ENCODE results near the gene STXBP5L.
"Not testable (repeated sequence)": the region's sequence is repeated elsewhere in the genome, so short reads cannot be mapped to it uniquely, and the experiment has no call there.

STXBP5L gene

DNA sequence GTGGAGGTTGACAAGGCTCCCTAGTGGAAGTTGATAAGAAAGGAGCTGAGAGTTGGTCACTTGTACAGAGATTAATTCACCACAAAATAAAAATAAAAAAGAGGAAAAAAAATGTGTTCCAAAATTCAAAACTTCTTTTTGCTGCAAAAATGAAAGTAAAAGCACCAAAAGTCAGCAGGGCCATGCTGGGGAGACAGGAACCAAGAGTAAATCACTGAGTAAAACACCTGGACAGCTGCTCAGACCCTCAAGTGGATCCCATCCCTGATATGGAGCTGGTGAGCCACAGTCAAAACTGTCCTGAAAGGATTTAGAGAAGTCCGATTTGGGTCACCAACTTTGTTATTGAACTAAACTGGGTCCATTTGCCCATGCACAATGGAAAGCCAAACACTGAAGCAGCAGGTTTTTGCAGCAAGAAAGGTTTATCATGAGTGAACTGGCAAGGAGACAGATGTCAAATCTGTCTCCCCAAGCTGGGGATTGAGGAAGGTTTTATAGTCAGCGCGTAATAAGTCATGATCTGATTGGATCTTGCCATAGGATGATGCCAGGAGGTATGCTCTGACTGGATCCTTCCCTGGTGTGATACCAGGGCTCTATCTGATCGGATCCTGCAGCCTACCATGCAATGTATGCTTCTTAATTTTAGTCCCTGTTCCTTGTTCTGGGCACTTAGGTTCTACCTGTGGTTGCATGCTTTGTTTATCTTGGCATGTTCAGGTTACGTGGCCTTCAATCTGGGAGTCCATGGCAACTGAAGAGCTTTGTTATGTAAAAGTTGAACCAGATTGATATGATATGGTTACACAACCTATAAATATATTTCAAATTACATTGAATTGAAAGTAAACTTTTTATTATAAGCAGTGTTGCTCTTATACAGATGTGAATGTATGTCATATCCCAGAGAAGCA lies 324.6 kb downstream of the STXBP5L start:
- DNase-seq = no peak

DNA sequence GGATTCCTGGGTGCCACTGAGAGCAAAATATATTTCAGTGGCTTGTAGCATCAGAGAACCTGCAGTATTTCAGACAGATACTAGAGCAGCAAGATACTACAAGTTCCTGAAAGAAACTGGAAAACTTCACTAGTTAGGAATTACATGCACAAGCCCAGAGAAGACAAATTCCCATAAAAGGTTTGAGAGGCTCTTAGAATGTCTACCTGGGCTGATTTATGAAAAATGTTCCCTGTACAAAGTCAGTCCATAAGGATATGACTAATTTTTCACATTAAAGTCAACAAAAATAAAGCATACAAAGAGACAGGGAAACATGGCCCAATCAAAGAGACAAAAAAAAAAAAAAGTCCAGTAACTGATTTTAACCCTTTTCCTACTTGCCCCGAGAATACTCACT lies 335.2 kb downstream of the STXBP5L start:
- no peak for DNase-seq

DNA sequence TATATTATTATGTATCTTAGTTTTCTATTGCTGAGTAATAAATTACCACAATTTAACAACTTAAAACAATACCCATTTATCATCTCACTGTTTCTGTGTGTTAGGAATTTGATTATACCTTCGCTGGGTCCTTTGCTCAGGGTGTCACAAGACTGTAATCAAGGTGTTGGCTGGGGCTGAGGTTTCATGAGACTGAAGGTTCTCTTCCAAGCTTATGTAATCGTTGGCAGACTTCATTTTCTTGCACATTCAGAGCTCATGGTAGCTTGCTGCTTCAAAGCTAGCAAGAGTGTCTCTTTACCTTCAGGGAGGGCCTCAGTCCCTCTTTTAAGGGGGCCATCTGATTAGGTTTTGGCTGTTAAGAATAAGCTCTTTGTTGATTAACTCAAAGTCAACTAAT lies 344.7 kb downstream of the STXBP5L start:
- DNase-seq = no peak

DNA sequence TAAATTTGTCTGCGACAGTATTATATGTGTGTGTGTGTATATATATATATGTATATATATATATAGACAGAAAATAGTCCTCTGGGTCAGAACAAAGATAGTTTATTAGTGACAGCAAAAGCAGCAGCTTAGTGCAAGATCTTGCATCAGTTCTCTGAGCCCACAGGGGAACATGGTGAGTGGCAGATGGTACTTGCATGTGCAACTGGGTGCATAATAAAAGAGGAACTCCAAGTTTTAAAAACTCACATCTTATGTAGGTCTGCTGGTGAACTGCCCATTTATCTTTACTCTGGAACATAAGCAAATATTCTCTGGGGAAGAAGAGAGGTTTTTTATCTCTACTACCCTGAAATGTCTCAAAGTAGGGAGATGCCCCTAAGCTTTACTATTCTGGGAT lies 361.4 kb downstream of the STXBP5L start:
- DNase-seq = no peak

DNA sequence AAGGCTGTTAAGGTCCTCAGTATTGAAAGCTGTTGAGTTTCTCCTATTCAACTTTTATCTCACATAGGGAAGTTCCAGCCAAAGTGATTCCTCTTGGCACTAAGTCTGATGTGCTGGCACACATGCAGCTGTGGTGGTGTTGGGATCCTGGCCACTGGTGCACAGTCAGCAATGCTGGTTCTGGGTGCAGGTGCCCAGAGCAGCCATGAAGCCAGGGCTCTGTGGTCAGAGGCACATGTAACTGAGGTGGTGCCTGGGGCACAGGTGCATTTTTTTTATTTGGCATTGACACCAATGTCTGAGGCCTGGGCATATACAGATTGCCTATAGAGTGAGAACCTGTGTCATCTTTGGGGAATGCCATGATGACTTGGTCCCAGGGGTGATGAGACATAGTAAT lies 366.4 kb downstream of the STXBP5L start:
- no peak for DNase-seq

GRCh38 chr3:121295452-121295851 lies 387.4 kb downstream of the STXBP5L start:
- no peak for DNase-seq

GRCh38 chr3:121295979-121296378 lies 388.0 kb downstream of the STXBP5L start:
- no peak for DNase-seq

GRCh38 chr3:121324320-121324719 lies 416.3 kb downstream of the STXBP5L start:
- no peak for DNase-seq

- DNase-seq = no peak
Measured at GRCh38 chr3:121330118-121330517, 422.1 kb downstream of the STXBP5L start.

GRCh38 chr3:121330634-121331033 lies 422.6 kb downstream of the STXBP5L start:
- DNase-seq = no peak

DNA sequence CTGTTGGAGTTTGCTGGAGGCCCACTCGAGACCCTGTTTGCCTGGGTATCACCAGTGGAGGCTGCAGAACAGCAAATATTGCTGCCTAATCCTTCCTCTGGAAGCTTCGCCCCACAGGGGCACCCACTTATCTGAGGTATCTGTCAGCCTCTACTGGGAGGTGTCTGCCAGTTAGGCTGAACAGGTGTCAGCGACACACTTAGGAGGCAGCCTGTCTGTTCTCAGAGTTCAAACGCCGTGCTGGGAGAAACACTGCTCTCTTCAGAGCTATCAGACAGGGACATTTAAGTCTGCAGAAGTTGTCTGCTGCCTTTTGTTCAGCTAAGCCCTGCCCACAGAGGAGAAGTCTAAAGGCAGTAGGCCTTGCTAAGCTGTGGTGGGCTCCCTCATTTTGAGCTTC lies 448.0 kb downstream of the STXBP5L start:
- not testable (repeated sequence) for DNase-seq

DNA sequence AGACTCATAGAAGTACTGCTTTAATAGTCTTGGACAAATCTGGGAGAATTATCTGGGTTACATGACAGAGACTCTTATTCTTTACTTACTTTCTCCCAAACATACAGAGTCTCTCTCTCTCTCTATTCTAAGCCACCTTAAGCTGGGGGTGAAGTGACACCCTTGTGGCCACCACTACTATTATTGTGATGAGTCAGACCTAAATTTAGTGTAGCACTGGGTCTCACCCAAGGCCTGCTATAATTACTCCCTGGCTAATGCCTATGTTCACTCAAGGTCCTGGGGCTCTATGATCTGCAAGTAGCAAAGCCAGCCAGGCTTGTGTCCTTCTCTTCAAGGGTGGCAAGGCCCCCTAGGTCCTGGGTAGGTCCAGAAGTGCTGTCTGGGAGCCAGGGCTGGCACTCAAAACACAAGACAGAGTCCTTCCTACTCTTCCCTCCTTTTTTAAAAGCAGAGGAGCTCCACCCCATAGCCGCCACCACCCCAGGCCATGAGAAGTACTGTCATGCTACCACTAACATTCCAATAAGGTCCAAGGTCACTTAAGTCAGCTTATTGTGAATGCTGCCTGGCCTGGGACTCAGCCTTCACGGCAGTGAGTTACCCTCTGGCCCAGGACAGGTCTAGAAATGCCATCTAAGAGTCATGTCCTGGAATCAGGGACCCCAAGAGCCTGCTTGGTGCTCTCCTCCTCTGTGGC lies 454.2 kb downstream of the STXBP5L start:
- DNase-seq = no peak

DNA sequence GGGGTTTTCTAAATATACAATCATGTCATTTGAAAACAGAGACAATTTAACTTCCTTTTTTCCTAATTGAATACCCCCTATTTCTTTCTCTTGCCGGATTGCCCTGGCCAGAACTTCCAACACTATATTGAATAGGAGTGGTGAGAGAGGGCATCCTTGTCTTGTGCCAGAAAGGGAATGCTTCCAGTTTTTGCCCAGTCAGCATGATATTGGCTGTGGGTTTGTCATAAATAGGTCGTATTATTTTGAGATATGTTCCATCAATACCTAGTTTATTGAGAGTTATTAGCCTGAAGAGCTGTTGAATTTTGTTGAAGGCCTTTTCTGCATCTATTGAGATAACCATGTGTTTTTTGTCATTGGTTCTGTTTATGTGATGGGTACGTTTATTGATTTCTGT lies 480.3 kb downstream of the STXBP5L start:
- DNase-seq = not testable (repeated sequence)

- not testable (repeated sequence) for DNase-seq
Measured at GRCh38 chr3:121395967-121396366, 488.0 kb downstream of the STXBP5L start.

DNA sequence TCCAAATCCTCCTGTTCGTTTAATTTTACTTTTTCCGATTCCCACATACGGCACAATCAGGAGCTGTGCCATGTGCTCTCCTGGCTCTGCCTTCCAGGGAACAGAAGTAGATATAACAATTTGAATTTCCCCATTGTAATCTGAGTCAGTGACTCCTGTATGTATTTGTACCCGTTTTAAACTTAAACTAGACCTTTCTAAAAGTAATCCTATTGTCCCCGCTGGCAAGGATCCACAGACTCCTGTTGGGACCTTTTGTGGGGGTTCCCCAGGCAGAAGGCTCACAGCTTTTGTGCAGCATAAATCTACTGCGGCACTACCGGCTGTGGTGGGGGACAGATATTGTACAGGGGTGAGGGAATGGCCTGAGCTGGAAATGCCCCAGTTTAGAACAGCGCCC lies 490.0 kb downstream of the STXBP5L start:
- DNase-seq = not testable (repeated sequence)

GRCh38 chr3:121399820-121400219 lies 491.8 kb downstream of the STXBP5L start:
- DNase-seq = no peak

GRCh38 chr3:121405631-121406030 lies 497.6 kb downstream of the STXBP5L start:
- DNase-seq = no peak

GRCh38 chr3:121411523-121411922 lies 503.5 kb downstream of the STXBP5L start:
- no peak for DNase-seq

GRCh38 chr3:121414924-121415323 lies 506.9 kb downstream of the STXBP5L start:
- no peak for DNase-seq

DNA sequence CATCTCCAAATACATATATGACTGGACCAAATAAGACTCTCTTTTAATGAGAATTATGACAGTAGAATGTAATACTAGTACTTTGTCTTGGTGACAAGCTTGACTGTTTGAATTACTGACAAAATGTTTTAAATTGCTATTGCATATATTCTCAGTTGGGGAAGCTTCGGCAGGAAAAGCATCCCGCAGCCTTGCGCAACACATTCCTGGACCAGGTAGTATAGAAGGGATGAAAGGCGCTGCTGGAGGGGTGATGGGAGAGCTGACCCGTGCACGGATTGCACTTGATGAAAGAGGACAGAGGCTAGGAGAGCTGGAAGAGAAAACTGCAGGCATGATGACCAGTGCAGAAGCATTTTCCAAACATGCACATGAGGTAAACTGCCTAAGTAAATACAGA lies 510.2 kb downstream of the STXBP5L start:
- no peak for DNase-seq

- no peak for DNase-seq
Measured at GRCh38 chr3:121424549-121424948, 516.5 kb downstream of the STXBP5L start.

GRCh38 chr3:121430664-121431215 lies 522.7 kb downstream of the STXBP5L start:
- no peak for DNase-seq

Measured in right kidney (tissue), 1 donor.